Measurements from ENCODE around the gene PTPMT1.
"Not testable (repeated sequence)": the region's sequence is repeated elsewhere in the genome, so short reads cannot be mapped to it uniquely, and the experiment has no call there.

The PTPMT1 gene

DNA sequence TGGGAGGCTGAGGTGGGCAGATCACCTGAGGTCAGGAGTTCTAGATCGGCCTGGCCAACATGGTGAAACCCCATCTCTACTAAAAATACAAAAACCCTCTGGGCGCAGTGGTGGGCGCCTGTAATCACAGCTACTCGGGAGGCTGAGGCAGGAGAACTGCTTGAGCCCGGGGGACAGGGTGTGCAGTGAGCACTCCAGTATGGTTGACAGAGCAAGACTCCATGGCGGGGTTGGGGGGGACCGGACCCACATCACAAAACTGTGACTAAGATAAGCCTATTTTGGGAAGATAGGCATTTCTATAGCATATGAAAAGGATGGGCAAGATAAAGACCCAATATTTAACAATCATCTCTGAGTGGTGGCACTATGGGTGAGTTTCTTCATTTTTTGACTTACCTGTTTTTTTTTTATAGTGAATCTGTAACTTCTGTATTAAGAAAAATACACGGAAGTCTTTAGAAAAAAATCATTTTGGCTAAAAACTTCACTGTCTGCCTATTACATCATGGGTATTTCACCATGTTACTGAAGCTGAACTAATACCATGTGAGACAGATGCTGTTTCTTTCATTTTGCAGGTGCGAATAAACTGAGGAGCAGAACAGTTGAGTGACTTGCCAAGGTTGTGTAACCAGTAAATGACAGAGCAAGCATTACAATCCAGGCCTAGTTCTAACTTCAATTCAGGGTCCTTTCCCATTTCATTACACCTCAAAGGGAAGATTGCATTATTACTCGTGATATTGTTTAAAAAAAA, 14.9 kb upstream of the PTPMT1 start:
- no peak for DNase-seq

DNA sequence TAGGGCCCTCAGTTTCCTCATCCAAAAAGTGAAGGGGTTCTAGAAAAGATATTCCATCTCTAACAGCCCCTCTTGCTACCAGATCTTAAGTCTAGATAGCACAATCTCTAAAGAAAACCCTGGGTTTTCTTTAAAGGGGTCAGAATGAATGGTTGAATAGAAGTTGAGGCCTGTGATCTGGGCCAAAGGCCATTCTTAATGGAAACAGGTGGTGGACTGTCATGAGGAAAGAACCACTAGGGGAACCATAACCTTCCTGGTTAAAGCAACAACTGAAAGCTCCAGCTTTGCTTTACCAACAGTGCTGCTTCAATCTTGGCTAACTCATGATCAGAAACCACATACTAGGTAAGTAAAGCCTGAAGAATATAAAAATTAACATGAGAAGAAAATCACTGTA, 14.3 kb upstream of the PTPMT1 start:
- DNase-seq: no peak

DNA sequence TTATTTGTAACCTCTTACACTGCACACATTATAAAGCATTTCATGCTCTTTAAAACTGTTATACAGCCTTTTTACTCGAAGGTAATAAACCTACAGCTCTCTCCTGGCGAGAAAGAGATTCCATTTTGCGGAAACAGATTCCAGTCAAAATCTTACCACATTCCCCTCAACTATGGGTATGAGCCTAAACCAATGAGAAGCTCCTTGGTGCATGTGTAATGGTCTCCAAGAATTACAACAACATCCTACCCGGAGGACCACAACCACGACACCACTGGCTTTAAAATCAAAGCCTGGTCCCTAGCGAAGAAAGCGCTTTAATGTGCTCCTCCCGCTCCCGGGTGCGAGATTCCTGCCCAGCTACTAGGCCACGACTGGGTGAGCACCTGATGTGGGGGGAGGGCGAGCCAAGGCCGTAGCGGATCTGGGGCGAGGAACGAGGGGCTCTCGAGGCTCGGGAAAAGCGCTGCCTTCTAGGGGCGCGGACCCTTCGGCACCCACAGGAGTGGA, 13.3 kb upstream of the PTPMT1 start:
- no peak for DNase-seq

DNA sequence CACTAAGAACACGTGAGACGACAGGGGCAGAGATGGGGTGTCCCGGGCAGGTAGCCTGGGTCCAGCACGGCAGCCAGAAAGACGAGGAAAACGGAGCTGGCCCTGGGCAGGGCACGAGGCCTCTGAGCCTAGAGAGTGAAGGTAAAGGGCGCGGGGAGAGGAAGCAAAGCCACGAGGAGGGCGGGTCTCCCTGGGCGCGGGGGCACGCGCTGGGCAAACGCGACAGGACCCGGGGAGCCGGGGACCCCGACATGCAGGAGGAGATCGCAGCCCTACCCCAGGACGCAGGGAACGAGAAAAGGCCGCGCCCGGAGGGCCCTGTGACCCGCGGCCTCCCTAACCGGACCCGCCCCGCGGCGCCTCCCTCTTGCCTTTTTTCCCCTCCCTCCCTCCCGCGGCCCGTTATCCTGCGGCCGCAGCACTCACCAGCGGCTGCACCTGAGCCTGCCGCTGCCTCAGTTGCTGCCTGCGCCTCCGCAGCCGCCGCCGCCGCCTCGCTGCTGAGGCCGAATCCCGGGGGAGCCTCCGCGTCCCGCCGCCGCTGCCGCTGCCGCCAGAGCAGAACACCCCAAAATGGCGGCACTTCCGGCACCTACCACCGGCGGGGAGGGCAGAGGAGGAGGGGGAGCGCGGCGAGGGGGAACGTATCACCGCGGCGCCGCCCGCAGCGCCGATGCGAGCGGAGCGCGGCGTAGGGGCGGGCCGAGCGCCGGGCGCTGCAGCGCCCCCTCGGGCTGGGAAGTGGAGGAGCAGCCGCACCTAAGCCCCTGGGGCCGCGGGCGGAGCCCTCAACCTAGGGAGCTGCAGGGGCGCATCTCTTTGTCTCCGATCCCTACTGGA, 12.6 kb upstream of the PTPMT1 start, which contains the start of gene CELF1:
Gene CELF1, minus strand, starts transcription at position 567 of the 840 bp plus-strand sequence. CDS start 53,609 bp downstream, outside the sequence.
- peak; percentile 86 for DNase-seq

DNA sequence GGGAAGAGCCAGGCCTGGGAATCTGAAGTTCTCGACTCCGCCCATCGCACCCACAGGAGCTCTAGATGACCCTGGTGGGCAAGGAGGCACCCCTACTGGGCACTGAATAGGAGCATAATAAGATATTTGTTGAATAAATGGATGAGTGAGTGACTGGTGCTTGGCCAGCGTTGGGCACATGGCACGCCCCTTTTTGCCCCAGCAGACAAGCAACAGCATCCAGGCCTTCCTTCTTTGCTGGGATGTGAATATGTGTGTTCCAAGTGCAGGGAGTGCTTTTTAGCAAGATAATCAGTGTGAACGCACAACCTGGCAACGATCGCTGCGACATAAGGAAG, 12.0 kb upstream of the PTPMT1 start:
- peak; percentile 66 for DNase-seq

DNA sequence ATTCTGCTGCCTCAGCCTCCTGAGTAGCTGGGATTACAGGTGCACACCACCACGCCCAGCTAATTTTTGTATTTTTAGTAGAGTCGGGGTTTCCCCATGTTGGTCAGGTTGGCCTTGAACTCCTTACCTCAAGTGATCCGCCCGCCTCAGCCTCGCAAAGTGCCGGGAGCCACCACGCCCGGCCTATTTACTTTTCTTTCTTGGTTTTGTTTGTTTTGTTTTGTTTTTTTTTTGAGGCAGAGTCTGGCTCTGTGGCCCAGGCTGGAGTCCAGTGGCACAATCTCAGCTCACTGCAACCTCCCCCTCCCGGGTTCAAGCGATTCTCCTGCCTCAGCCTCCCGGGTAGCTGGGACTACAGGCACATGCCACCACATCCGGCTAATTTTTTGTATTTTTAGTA, 8.4 kb upstream of the PTPMT1 start:
- DNase-seq: not testable (repeated sequence)

DNA sequence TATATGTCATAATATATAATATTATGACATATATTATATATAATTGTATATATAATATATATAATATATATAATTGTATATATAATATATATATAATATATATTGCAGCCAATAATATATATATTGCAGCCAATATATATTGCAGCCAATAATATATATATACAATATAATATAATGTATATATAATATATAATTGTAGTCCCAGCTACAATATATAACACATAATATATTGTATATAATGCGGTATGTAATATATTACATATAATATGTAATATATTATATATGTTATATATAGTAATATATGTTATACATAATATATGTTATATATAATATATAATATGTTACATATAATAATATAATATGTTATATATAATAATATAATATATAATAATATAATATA, 6.7 kb upstream of the PTPMT1 start:
- no peak for DNase-seq

DNA sequence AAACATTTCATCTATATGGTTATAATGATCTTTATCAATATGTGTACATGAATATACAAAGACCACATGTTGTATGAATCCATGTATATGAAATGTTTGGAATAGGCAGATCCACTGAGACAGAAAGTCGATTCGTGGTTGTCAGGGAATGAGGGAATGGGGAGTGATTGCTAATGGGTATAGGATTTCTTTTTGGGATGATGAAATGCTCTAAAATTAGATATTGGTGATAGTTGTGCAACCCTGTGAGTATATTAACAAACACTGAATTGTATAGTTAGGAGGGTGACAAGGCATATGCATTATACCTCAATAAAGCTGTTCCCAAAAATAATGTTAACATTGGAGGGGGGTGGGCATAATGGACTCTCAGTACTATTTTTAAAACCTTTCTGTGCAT, 5.0 kb upstream of the PTPMT1 start:
- DNase-seq: no peak

DNA sequence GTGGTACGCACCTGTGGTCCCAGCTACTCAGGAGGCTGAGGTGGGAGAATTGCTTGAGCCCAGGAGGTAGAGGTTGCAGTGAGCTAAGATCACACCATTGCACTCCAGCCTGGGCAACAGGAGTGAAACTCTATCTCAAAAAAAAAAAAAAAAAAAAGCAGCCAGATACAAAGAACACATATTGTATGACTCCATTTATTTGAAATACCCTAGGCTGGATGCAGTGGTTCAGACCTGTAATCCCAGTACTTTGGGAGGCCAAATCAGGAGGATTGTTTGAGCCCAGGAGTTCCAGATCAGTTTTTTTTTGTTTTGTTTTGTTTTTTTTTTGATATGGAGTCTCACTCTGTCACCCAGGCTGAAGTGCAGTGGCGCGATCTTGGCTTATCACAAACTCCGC, 3.0 kb upstream of the PTPMT1 start:
- DNase-seq: not testable (repeated sequence)

DNA sequence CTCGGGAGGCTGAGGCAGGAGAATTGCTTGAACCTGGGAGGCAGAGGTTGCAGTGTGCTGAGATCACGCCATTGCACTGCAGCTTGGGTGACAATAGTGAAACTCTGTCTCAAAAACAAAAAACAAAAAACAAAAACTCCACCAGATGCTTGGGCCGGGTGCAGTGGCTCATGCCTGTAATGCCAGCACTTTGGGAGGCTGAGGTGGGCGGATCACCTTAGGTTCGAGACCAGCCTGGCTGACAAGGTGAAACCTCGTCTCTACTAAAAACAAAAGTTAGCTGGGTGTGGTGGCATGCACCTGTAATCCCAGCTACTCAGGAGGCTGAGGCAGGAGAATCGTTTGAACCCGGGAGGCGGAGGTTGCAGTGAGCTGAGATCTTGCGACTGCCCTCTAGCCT, 1.0 kb upstream of the PTPMT1 start:
- DNase-seq: not testable (repeated sequence)

DNA sequence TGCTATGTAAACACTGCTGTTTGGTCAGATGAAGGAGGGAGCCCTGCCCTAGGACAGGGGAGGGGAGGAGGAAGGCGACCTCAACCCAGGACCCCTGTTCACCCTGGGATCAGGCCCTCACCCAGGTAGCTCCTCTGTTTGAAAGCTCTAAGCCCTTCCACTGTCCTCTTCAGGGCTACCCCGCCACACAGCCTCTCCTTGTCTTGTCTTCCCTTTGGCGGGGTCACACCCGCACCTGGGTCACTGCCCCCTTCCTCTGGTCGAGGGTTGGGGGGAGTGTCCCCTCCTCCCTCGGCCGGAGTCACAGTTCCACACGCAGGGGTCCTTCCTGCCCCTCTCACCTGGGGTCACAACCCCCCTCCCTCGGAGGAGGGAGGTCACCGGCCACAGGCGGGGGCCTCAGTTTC, 463 bp upstream of the PTPMT1 start:
- no peak for DNase-seq

DNA sequence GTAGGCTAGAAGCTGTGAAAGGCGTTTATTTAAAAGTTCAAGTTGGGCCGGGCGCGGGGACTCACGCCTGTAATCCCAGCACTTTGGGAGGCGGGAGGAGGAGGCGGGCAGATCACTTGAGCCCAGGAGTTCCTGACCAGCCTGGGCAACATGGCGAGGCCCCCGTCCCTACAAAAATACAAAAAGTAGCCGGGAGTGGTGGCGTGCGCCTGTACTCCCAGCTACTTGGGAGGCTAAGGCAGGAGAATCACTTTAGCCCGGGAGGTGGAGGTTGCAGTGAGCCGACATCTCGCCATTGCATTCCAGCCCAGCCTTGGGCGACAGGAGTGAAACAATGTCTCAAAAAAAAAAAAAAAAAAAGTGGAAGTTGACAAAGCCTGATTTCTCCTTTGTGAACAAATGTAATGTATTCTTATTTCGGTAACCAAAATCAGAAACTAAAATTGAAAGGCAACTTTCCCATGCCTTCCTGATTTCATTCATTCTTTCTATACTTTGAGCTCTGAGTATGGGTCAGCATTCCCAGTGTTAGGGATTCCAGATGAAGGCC, 825 bp downstream of the PTPMT1 start:
- DNase-seq: no peak

DNA sequence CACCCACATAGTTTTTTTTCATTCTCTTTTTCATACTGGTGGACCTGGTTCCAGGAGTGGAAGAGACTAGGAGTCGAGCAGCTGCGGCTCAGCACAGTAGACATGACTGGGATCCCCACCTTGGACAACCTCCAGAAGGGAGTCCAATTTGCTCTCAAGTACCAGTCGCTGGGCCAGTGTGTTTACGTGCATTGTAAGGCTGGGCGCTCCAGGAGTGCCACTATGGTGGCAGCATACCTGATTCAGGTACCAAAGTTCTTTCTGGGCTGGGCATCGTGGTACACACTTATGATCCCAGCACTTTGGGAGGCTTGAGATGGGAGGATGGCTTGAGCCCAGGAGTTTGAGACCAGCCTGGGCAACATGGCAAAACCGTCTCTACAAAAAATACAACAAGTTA, 4.2 kb downstream of the PTPMT1 start:
- no peak for DNase-seq

DNA sequence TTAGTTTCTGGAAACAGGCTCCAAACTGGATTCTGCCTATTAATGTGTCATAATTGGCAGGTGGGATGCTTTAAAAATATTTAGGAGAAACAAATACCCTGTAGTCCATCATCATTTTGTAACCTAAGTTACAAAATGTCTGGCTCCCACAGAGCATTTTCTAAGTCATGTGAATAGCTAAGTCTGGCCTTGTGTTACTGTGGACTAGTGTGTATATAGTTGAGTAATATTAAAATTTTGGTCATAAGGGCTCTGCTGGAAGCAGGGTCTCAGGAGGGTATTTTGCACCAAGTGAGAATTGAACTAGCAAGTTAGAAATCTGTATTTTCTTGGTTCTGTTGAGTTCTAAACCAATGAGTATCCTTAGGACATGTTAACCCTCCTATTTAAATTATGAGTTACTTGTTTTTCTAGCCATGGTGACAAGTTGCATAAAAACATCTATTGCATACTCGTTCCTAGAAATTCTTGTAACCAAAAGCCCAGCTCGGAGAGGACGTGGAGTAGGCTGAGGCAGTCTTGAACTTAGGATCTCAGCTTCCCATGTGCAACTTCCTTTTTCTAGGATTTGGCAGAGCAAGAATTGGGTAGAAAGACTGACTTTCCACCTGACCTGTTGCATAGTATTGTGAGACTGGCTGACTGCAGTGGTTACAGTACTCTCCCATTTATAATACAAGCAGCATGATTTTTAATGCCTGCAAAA, 5.4 kb downstream of the PTPMT1 start:
- DNase-seq: no peak

DNA sequence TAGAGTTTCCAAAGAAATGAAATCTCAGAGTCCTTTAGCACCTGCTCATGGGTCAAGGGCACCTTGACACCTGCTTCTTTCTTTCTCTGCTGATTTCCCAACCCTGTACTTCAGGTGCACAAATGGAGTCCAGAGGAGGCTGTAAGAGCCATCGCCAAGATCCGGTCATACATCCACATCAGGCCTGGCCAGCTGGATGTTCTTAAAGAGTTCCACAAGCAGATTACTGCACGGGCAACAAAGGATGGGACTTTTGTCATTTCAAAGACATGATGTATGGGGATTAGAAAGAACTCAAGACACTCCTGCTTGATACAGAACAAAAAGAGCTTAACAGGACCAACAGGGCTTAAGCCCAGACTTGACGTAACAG, 5.9 kb downstream of the PTPMT1 start:
- DNase-seq: no peak

DNA sequence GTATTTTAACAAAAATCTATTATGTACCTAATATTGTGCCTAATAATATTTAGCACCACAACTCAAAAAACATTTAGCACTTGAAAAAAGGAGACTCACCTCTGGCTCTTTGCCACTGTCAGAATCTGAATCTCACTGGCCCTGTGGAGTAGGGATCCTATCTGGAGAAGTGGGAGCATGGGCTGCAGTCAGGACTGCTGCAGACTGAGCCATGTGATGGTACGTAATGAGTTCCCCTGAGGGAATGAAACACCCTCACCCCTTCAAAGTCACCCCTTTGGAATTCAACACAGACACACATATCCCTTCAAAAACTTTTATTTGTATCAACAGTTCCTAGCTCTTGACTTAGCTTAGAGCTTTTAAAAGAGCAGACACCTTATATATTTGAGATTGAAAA, 6.5 kb downstream of the PTPMT1 start:
- DNase-seq: no peak

DNA sequence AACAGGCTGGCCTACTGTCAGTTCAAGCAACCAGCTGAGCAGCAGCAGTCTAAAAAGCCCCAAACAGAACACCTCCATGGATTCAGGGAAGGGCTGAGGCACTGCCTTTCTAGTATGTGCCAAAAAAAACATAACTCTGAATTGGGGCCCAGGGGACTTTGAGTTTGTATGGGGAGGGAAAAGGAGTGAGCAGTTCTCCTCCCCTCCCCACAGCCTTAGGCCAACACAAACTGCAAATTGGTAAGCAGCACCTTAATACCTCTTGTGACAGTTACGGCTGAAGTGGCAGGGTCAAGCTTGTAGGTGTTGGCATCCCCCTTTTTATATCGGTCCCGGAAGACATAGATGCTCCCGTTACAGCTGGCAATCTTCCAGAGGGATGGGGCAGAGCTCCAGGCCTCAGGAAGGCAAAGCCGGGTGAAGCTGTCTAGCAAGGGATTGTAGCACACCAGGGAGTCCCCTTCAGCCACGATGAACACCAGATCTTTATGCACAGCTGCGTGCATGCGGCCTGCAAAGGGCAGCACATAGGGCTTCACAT, 7.4 kb downstream of the PTPMT1 start:
- no peak for DNase-seq

DNA sequence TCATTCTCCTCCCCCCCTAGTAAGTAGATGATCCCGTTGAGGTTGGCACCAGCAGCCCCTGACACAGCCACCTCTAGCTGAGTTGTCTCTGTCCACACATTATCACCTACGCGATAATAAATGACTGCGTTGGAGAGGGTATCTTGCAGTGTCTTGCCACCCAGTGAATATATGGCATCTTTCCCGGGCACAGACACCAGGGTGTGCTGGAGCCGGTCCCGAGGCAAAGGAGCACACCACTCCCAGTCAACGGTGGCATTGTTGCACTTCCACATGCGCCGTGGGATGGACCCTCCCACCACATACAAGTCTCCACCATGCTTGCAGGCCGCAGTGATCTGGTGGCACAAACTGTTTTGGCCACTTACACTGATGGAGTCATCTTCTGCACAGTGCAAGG, 7.9 kb downstream of the PTPMT1 start:
- no peak for DNase-seq

DNA sequence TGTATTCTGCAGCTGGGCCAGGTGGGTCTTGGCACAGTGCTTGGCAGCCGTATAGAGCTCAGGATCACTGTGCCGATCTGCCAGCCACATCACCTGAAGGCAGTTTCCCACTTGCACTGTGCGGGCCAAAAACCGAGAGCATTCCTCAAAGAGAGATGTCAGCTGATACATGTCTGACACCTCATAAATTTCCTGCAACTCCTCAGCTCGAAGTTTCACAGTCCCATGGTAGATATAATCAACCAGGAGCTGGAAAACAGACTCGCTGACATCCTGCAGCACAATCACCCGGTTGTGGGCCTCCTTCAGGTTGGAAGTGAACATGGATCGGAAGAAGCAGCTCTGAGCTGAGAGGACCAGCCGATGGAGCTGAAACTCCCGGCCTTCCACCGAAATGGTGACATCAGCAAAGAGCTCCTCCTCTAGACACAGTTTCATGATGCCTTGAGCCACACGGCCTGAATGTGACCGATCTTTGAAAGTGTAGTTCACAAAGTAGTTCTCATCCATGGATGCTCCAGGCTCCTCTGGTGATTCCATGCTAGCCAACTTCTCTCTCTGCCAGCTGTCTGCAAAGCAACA, 12.2 kb downstream of the PTPMT1 start:
- DNase-seq: no peak

DNA sequence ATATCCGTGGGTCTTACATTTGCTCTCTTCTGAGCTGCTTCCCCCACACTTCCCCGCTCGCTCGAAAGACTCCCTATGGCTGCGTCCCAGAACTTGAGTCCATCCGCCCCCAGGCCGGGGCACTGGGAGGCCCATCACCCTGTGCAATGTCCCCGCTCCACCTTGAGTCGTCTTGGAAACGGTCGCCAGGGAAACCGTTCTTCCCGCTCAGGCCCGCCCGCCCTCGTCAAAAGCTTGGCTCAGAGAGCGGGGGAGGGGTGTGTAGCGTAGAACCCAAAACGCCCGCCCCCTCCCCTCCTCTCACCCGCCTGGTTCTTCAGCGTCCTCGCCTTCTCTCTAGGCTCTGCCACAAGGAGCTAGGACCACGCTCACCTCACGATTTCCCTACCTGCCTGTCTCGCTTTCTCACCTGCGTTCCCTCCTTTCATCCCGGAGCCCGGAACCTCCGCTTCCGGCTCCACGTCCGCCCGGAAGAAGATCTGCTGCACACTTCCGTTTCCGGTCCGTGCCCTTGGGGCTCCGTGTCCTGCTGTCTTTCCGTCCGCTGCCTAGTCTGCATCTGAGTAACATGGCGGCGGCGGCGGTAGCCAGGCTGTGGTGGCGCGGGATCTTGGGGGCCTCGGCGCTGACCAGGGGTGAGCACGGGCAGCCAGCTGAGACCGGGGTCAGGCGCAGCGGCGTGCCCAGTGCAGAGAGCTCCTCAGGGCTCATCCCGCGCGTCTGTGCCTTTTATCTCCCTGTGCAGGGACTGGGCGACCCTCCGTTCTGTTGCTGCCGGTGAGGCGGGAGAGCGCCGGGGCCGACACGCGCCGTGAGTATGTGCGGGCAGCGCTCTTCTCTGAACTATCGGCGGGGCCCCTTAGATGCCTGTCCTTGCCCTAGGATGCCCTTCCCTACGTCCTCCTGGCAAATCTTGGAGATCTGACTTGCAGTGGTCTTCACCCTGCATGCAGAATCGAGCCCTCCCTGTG, 13.4 kb downstream of the PTPMT1 start, which contains the start of the genes KBTBD4 and NDUFS3:
Gene KBTBD4, minus strand, starts transcription at position 447 of the 971 bp plus-strand sequence. Its CDS starts 19 bp downstream, at position 428.
Gene NDUFS3, plus strand, starts transcription at position 551 of the 971 bp plus-strand sequence. Its CDS starts 18 bp downstream, at position 569.
- DNase-seq: peak; percentile 75

DNA sequence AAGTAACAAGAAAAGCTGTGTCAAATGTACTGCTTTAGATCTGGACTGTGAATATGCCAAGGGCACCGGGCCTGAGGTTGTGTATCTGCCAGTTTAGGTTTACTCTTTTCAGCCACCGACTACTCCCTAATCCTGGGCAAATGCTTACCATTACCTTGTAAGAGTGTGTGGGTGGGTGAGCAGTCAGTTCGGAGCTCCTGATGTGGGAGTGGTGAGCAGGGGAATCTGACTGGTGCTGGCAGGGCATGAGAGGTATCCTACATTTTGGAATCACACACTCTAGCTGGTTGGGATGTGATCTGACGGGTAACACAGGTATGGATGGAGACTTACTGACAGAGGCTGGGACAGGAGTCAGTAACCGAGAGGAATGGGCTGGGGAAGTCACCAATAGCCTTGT, 18.4 kb downstream of the PTPMT1 start:
- no peak for DNase-seq

Data from DMS153 (cell line).